Gastrocnemius medialis (tissue), 4 donors: ENCODE results near the gene ZNF438. TPM values are rescaled to one million over a fixed set of nuclear protein-coding genes. Genes with fewer than 3 reads are reported as not detected.
"Not testable (repeated sequence)": the region's sequence is repeated elsewhere in the genome, so short reads cannot be mapped to it uniquely, and the experiment has no call there.

Experiments
- ATAC-seq, 2 donors: fragments of 150-250 bp; one replicate each; pipeline ENCODE4 v1.9.1; 2016
- DNase-seq, 2 donors: peaks; one replicate each; pipeline ENCODE4 v3.0.0-alpha.2; 2019
- H3K27ac ChIP-seq, 4 donors: fragments of 200-600 bp; sonication (generic); 1 replicate in 1 of 4; 2 replicates in 3 of 4; pipeline ENCODE4 v1.5.1; 2016 to 2018; ENCODE audit warnings: mild to moderate bottlenecking in 2 of 4, moderate library complexity in 1 of 4
- H3K27me3 ChIP-seq, 3 donors: fragments of 200-600 bp; sonication (generic) in 2 of 3; 1 replicate in 1 of 3; 2 replicates in 2 of 3; pipeline versions ENCODE4 v1.5.1 to v1.6.0; 2016 to 2019; ENCODE audit warnings: mild to moderate bottlenecking in 1 of 3, moderate library complexity in 1 of 3
- H3K36me3 ChIP-seq, 2 donors: fragments of 200-600 bp; sonication (generic) in 1 of 2; one replicate each; pipeline ENCODE4 v1.5.1; 2017 to 2018
- H3K4me1 ChIP-seq, 2 donors: fragments of 200-600 bp; sonication (generic) in 1 of 2; one replicate each; pipeline ENCODE4 v1.5.1; 2016 to 2017; ENCODE audit warnings: mild to moderate bottlenecking in 2 of 2
- H3K4me3 ChIP-seq, 4 donors: fragments of 200-600 bp; sonication (generic) in 3 of 4; 1 replicate in 1 of 4; 2 replicates in 3 of 4; pipeline ENCODE4 v1.5.1; 2016 to 2019; ENCODE audit warnings: mild to moderate bottlenecking in 2 of 4
- H3K9me3 ChIP-seq, 3 donors: fragments of 200-600 bp; sonication (generic) in 2 of 3; 1 replicate in 1 of 3; 2 replicates in 2 of 3; pipeline ENCODE4 v1.5.1; 2016 to 2019
- CTCF ChIP-seq, 5 experiments: fragments of 450-650 bp in 3 of 5; fragments of 200-600 bp in 2 of 5; sonication (generic) in 2 of 5; IDR thresholded peaks in 4 of 5; conservative IDR thresholded peaks in 1 of 5; 1 replicate in 4 of 5; 2 replicates in 1 of 5; pipeline ENCODE4 v1.5.1; 2016 to 2019; ENCODE audit warnings: antibody characterized with exemption in 5 of 5, mild to moderate bottlenecking in 3 of 5, moderate library complexity in 3 of 5
- POLR2A ChIP-seq, 2 donors: fragments of 450-650 bp; IDR thresholded peaks; one replicate each; pipeline ENCODE4 v1.6.1; 2017; ENCODE audit warnings: antibody characterized with exemption in 2 of 2, mild to moderate bottlenecking in 2 of 2, moderate library complexity in 2 of 2
- in situ Hi-C, 4 donors: fragments of 200-750 bp; cut with MboI; loops; one replicate each; pipeline versions ENCODE4 v1.15.0 to v1.8.0; 2017; ENCODE audit warnings: low sequenced_read_pairs in 4 of 4
- intact Hi-C: fragments of 100-400 bp; cut with DNase I; formaldehyde crosslinking; loops from one replicate; pipeline ENCODE4 v1.15.1; 2023; ENCODE audit warnings: low total_unique reads
- total RNA-seq, 4 donors: library from RNA; depleted of rRNA; stranded (reverse); fragments of >200 nt; gene quantifications; one replicate each; pipeline versions ENCODE4 v1.1.0 to v1.2.3, GENCODE V29; 2016

Gene ZNF438
- total RNA-seq, 4 donors from 2014 or later, result 14.4 to 37.0 (median 26.5) TPM

GRCh38 chr10:31030260-31030659 lies 1.4 kb downstream of the ZNF438 start:
- Histone ChIP-seq H3K36me3 (no peaks in the 10 kb centered on the region), H3K27ac (peak overlapping the region; percentile 99 to 100 (median 100)), H3K4me1 (peaks cover 33 to 67% of the 10 kb centered on the region in 2 donors), H3K27me3 (no peaks in the 10 kb centered on the region), H3K9me3 (no peaks in the 10 kb centered on the region), H3K4me3 (peak overlapping the region; percentile 72 to 87 (median 75))
- intact Hi-C loops, result loop anchor here (2.0 to 10.0 kb wide), 7 partner anchors 45 to 895 kb away; partner anchors contain the start of gene ARHGAP12
- TF ChIP-seq CTCF (IDR thresholded peaks at IDR 0.05 in 4 of 5, conservative IDR thresholded peaks at IDR 0.05 in 1 of 5) (no peak), POLR2A (IDR thresholded peaks at IDR 0.05) (peak in 1 of 2 donors; percentile 29)
- DNase-seq, result peak; percentile 19 to 35
- peak; percentile 40 to 44 for ATAC-seq
- in situ Hi-C loops, result loop anchor here in 3 of 4 donors (5.0 to 25.0 kb wide), 3 partner anchors 243 to 282 kb away; partner anchors contain the start of gene ZEB1 (in 1 of the 3)

DNA sequence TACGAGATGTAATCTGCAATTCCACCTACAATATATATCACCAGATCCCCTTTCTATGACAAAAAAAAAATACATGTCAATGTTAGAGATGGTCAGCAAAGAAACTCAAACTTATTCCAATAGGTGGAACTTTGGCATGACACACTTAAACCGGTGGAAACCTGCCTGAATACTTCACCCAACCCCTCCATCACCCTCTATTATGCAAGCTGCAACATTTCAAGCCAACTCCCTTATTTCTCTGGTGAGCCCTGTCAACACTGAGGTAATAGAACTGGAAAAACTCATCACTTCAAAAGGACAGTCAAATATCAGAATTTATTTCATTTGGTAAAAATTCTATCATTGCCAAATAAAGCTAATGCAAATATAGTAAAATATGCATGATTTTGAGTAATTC lies 3.6 kb downstream of the ZNF438 start:
- no peaks in the 10 kb centered on the region for H3K9me3 ChIP-seq
- in situ Hi-C loops, result loop anchor here in 1 of 4 donors (25.0 kb wide), 1 partner anchor 284 kb away; the partner anchor contains the start of gene ZEB1
- no peak for TF ChIP-seq CTCF (IDR thresholded peaks at IDR 0.05 in 4 of 5, conservative IDR thresholded peaks at IDR 0.05 in 1 of 5)
- TF ChIP-seq POLR2A (IDR thresholded peaks at IDR 0.05), result no peak
- H3K27ac ChIP-seq, result peak overlapping the region; percentile 29 to 100 (median 69)
- no peak for ATAC-seq
- DNase-seq, result no peak
- intact Hi-C loops, result no loop called here
- H3K4me3 ChIP-seq, result no peak overlapping the region
- peaks cover 44 to 74% of the 10 kb centered on the region in 2 donors for H3K4me1 ChIP-seq
- no peaks in the 10 kb centered on the region for H3K36me3 ChIP-seq
- no peaks in the 10 kb centered on the region for H3K27me3 ChIP-seq

- in situ Hi-C loops, result loop anchor here in 1 of 4 donors (25.0 kb wide), 1 partner anchor 286 kb away; the partner anchor contains the start of gene ZEB1
- intact Hi-C loops, DNase-seq: not testable (repeated sequence)
These were observed 5.4 kb downstream of the ZNF438 start for GRCh38 chr10:31026279-31026678.

DNA sequence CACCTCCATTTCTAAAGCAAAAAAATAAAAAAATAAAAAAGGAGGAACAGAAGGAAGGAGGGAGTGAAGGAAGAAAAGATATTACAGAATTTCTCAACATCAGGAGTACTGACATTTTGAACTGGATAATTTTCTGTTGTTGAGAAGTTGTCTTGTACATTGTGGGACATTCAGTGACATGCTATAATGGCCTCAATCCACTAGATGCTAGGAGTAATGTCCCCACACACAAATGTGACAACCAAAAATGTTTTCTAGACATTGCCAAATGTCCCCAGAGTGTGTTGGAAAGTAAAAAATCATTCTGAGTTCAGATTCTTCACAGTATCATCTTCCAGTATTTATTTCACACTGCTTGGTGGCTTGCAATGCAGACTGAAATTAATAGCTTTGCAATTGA lies 6.5 kb downstream of the ZNF438 start:
- TF ChIP-seq POLR2A (IDR thresholded peaks at IDR 0.05), result no peak
- peak in 1 of 5 experiments; percentile 12 for TF ChIP-seq CTCF (IDR thresholded peaks at IDR 0.05 in 4 of 5, conservative IDR thresholded peaks at IDR 0.05 in 1 of 5)
- Histone ChIP-seq H3K9me3 (no peaks in the 10 kb centered on the region), H3K27me3 (no peaks in the 10 kb centered on the region), H3K4me1 (peaks cover 47 to 66% of the 10 kb centered on the region in 2 donors), H3K4me3 (peak overlapping the region in 1 of 4 donors; percentile 8), H3K27ac (peak overlapping the region; percentile 47 to 91 (median 78)), H3K36me3 (no peaks in the 10 kb centered on the region)
- DNase-seq (no peak), ATAC-seq (peak; percentile 76 to 95)
- in situ Hi-C loops, result loop anchor here in 1 of 4 donors (25.0 kb wide), 1 partner anchor 287 kb away; the partner anchor contains the start of gene ZEB1
- intact Hi-C loops, result no loop called here

More at GRCh38 chr10:31026279-31026678, 5.4 kb downstream of the ZNF438 start:
- H3K36me3 ChIP-seq, H3K4me3 ChIP-seq, ATAC-seq, H3K27me3 ChIP-seq, H3K9me3 ChIP-seq: not testable (repeated sequence)
- Histone ChIP-seq H3K4me1 (peaks cover 44 to 70% of the 10 kb centered on the region in 2 donors), H3K27ac (peak overlapping the region in 2 of 4 donors; percentile 83 to 91)

GRCh38 chr10:31023558-31023957 lies 8.1 kb downstream of the ZNF438 start:
- Histone ChIP-seq H3K4me3 (no peak overlapping the region), H3K27me3 (no peaks in the 10 kb centered on the region), H3K4me1 (peaks cover 50 to 66% of the 10 kb centered on the region in 2 donors), H3K36me3 (no peaks in the 10 kb centered on the region), H3K27ac (peak overlapping the region in 1 of 4 donors; percentile 91), H3K9me3 (no peaks in the 10 kb centered on the region)
- in situ Hi-C loops, result no loop called here
- intact Hi-C loops, result no loop called here
- ATAC-seq, result no peak
- DNase-seq, result no peak
- no peak for TF ChIP-seq POLR2A (IDR thresholded peaks at IDR 0.05)
- no peak for TF ChIP-seq CTCF (IDR thresholded peaks at IDR 0.05 in 4 of 5, conservative IDR thresholded peaks at IDR 0.05 in 1 of 5)
